Inflammatory macrophage treated with lipopolysaccharide for 1 hour (primary cell): Measurements from ENCODE around the gene PGAM2.
"Not testable (repeated sequence)": the region's sequence is repeated elsewhere in the genome, so short reads cannot be mapped to it uniquely, and the experiment has no call there.

ENCODE experiments used
- DNase-seq, 2 donors: peaks; one replicate each; pipeline ENCODE4 v3.0.0-alpha.2; 2020 to 2022

The PGAM2 gene

GRCh38 chr7:44019825-44020224, 45.5 kb downstream of the PGAM2 start:
- DNase-seq = not testable (repeated sequence)

- peak; percentile 95 to 99 for DNase-seq
These were observed 46.2 kb downstream of the PGAM2 start for GRCh38 chr7:44018857-44019807.

GRCh38 chr7:44015090-44015489, 50.3 kb downstream of the PGAM2 start:
- not testable (repeated sequence) for DNase-seq
